Keratinocyte (primary cell): ENCODE results near the gene HOMER1. TPM values are rescaled to one million over a fixed set of nuclear protein-coding genes. Genes with fewer than 3 reads are reported as not detected.

Experiments used
- DNase-seq: peaks from one replicate; pipeline ENCODE4 v3.0.0-alpha.2; 2011; ENCODE audit warnings: low read depth, missing footprints, low spot score
- FAIRE-seq: peaks from 2 replicates; lab custom pipeline; 2011; peaks lifted over from hg19 to GRCh38; lab: Jason Lieb, UNC
- H2AFZ ChIP-seq: 2 replicates; pipeline ENCODE4 v1.6.0; 2012; ENCODE audit warnings: low read length, control low read depth, inconsistent platforms; ENCODE audit not compliant: control insufficient read depth
- H3K27ac ChIP-seq: 2 replicates; pipeline ENCODE4 v1.5.1; 2011; ENCODE audit warnings: low read length; ENCODE audit not compliant: control insufficient read depth, insufficient read depth
- H3K27me3 ChIP-seq: 3 replicates; pipeline ENCODE4 v1.6.0; 2011; ENCODE audit warnings: low read length; ENCODE audit not compliant: control insufficient read depth, insufficient read depth; ENCODE audit errors: extremely low read depth
- H3K36me3 ChIP-seq, 2 experiments: 2 replicates in 1 of 2; 3 replicates in 1 of 2; pipeline ENCODE4 v1.5.1; 2011; ENCODE audit warnings: low read length in 2 of 2, mild to moderate bottlenecking in 1 of 2; ENCODE audit not compliant: control insufficient read depth in 2 of 2, insufficient read depth in 2 of 2; ENCODE audit errors: extremely low read depth in 1 of 2
- H3K4me1 ChIP-seq: 3 replicates; pipeline ENCODE4 v1.5.1; 2011; ENCODE audit warnings: low read length; ENCODE audit not compliant: control insufficient read depth, insufficient read depth; ENCODE audit errors: extremely low read depth
- H3K4me2 ChIP-seq: 3 replicates; pipeline ENCODE4 v1.6.0; 2011; ENCODE audit warnings: low read depth, low read length; ENCODE audit not compliant: control insufficient read depth, insufficient read depth; ENCODE audit errors: extremely low read depth
- H3K4me3 ChIP-seq, 3 experiments: fragments of 200-600 bp in 1 of 3; sonication (generic) in 1 of 3; 2 replicates in 2 of 3; 3 replicates in 1 of 3; pipeline ENCODE4 v1.5.1; 2011 to 2016; ENCODE audit warnings: low read length in 3 of 3, mild to moderate bottlenecking in 3 of 3, control low read depth in 2 of 3, inconsistent platforms in 1 of 3, low read depth in 1 of 3, mixed read lengths in 1 of 3, mixed run types in 1 of 3, moderate library complexity in 1 of 3; ENCODE audit not compliant: control insufficient read depth in 2 of 3, insufficient read depth in 2 of 3; ENCODE audit errors: extremely low read depth in 1 of 3
- H3K79me2 ChIP-seq: 2 replicates; pipeline ENCODE4 v1.6.0; 2012; ENCODE audit warnings: low read length; ENCODE audit not compliant: control insufficient read depth, insufficient read depth
- H3K9ac ChIP-seq: 3 replicates; pipeline ENCODE4 v1.6.0; 2011; ENCODE audit warnings: low read length; ENCODE audit not compliant: control insufficient read depth, insufficient read depth; ENCODE audit errors: extremely low read depth
- H3K9me1 ChIP-seq: 3 replicates; pipeline ENCODE4 v1.6.0; 2011; ENCODE audit warnings: low read length; ENCODE audit not compliant: control insufficient read depth, insufficient read depth; ENCODE audit errors: extremely low read depth
- H3K9me3 ChIP-seq: 2 replicates; pipeline ENCODE4 v1.5.1; 2012; ENCODE audit warnings: low read depth, low read length; ENCODE audit not compliant: control insufficient read depth
- H4K20me1 ChIP-seq: 3 replicates; pipeline ENCODE4 v1.6.0; 2011; ENCODE audit warnings: low read length; ENCODE audit not compliant: control insufficient read depth, insufficient read depth; ENCODE audit errors: extremely low read depth
- EZH2 ChIP-seq: IDR thresholded peaks from one replicate; pipeline ENCODE4 v1.6.1; 2012; ENCODE audit warnings: inconsistent platforms, mild to moderate bottlenecking, low read length, moderate library complexity
- dilution Hi-C: fragments of 300-500 bp; cut with MboI; formaldehyde crosslinking; loops from one replicate; pipeline ENCODE4 v1.7.0; 2020; ENCODE audit warnings: low sequenced_read_pairs; ENCODE audit not compliant: extremely low pct_ligation_motif_present
- polyA plus RNA-seq, 5 experiments: library from polyadenylated mRNA; depleted of rRNA in 3 of 5; stranded (reverse) in 3 of 5; stranded (forward) in 1 of 5; unstranded in 1 of 5; fragments of >200 nt; gene quantifications; 1 replicate in 1 of 5; 2 replicates in 3 of 5; 3 replicates in 1 of 5; pipeline versions ENCODE4 v1.2.1 to v1.2.3, GENCODE V29; 2011 to 2012; ENCODE audit warnings: missing spikeins in 2 of 5, low read depth in 1 of 5, low replicate concordance in 1 of 5
- TF ChIP-seq, protein P1 (sequence below), 3 experiments: IDR thresholded peaks in 1 of 3; conservative IDR thresholded peaks in 1 of 3; optimal IDR thresholded peaks in 1 of 3; 2 replicates in 2 of 3; 3 replicates in 1 of 3; pipeline versions ENCODE3 to v1.5.1; 2011; ENCODE audit warnings: low read length in 3 of 3, mild to moderate bottlenecking in 3 of 3, moderate library complexity in 2 of 3, control low read depth in 1 of 3, inconsistent platforms in 1 of 3; ENCODE audit not compliant: insufficient read depth in 2 of 3; ENCODE audit errors: extremely low read depth in 1 of 3

Gene HOMER1
- polyA plus RNA-seq, 1 donor (not counting 4 experiments of a cell fraction or from before 2014, with no cell fraction given): 6.5 TPM

DNA sequence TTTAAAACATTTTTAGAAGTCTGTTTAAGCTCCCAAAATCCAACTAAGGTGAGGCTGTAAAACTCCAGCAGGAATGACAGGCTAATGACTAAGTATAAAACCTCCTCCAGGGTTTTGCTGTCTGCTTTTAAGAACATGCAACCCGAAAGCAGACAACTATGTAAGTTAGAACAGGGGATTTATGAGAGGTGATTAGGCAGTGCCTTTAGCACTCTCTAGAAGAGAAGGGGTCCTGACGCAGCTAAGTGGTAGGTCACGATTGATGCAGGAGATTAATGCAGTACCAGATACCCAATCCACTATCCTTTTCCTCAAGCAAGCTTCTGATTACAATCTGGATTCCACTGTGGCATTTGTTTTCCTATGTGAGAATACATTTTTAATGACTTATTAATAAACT is 25.9 kb downstream of the HOMER1 start:
- dilution Hi-C loops: no loop called here
- Histone ChIP-seq H3K4me1 (no peaks in the 10 kb centered on the region), H3K79me2 (peaks cover under 1% of the 10 kb centered on the region), H3K4me3 (no peak overlapping the region), H3K9me3 (no peaks in the 10 kb centered on the region), H3K9me1 (no peaks in the 10 kb centered on the region), H3K27ac (no peak overlapping the region), H3K9ac (no peak overlapping the region), H3K4me2 (no peak overlapping the region), H2AFZ (no peak overlapping the region), H3K27me3 (no peaks in the 10 kb centered on the region), H4K20me1 (no peaks in the 10 kb centered on the region), H3K36me3 (no peaks in the 10 kb centered on the region)
- FAIRE-seq: no peak
- TF ChIP-seq, protein P1, sequence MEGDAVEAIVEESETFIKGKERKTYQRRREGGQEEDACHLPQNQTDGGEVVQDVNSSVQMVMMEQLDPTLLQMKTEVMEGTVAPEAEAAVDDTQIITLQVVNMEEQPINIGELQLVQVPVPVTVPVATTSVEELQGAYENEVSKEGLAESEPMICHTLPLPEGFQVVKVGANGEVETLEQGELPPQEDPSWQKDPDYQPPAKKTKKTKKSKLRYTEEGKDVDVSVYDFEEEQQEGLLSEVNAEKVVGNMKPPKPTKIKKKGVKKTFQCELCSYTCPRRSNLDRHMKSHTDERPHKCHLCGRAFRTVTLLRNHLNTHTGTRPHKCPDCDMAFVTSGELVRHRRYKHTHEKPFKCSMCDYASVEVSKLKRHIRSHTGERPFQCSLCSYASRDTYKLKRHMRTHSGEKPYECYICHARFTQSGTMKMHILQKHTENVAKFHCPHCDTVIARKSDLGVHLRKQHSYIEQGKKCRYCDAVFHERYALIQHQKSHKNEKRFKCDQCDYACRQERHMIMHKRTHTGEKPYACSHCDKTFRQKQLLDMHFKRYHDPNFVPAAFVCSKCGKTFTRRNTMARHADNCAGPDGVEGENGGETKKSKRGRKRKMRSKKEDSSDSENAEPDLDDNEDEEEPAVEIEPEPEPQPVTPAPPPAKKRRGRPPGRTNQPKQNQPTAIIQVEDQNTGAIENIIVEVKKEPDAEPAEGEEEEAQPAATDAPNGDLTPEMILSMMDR (optimal IDR thresholded peaks at IDR 0.05 in 1 of 3, IDR thresholded peaks at IDR 0.05 in 1 of 3, conservative IDR thresholded peaks at IDR 0.05 in 1 of 3; ENCODE audit: extremely low read depth in 1 of 3, insufficient read depth in 2 of 3, low read length in 3 of 3): no peak
- no peak for TF ChIP-seq EZH2
- no peak for DNase-seq

DNA sequence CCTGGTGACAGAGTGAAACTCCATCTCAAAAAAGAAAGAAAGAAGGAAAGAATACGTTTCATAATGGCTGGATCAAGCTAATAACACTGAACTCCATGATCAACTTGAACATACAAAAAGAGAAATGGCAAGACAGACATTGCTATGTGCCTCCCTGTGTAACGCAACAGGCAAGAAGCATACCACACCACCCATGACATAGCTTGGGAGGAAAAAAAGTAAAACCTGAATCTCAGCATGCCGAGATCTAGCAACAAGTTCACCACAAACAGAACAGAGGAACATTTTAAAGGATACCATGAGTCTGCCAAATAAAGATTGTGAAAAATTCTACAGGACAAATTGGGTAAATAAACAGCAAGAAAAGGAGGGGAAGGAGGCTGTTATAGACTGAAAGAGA is 26.7 kb downstream of the HOMER1 start:
- Histone ChIP-seq H2AFZ (no peak overlapping the region), H3K9me3 (no peaks in the 10 kb centered on the region), H3K4me2 (no peak overlapping the region), H3K9ac (no peak overlapping the region), H3K27ac (no peak overlapping the region), H3K27me3 (no peaks in the 10 kb centered on the region), H3K36me3 (no peaks in the 10 kb centered on the region), H4K20me1 (no peaks in the 10 kb centered on the region), H3K4me3 (no peak overlapping the region), H3K79me2 (no peaks in the 10 kb centered on the region), H3K9me1 (no peaks in the 10 kb centered on the region), H3K4me1 (no peaks in the 10 kb centered on the region)
- dilution Hi-C loops: no loop called here
- FAIRE-seq (no peak), DNase-seq (no peak)
- no peak for TF ChIP-seq EZH2
- TF ChIP-seq, protein P1 (optimal IDR thresholded peaks at IDR 0.05 in 1 of 3, IDR thresholded peaks at IDR 0.05 in 1 of 3, conservative IDR thresholded peaks at IDR 0.05 in 1 of 3; ENCODE audit: extremely low read depth in 1 of 3, insufficient read depth in 2 of 3, low read length in 3 of 3): no peak
